Gastrocnemius medialis (tissue), 4 donors: ENCODE results near the gene ADGRE1. TPM values are rescaled to one million over a fixed set of nuclear protein-coding genes. Genes with fewer than 3 reads are reported as not detected.

ENCODE experiments used
- ATAC-seq, 2 donors: fragments of 150-250 bp; one replicate each; pipeline ENCODE4 v1.9.1; 2016
- DNase-seq, 2 donors: peaks; one replicate each; pipeline ENCODE4 v3.0.0-alpha.2; 2019
- H3K27ac ChIP-seq, 4 donors: fragments of 200-600 bp; sonication (generic); 1 replicate in 1 of 4; 2 replicates in 3 of 4; pipeline ENCODE4 v1.5.1; 2016 to 2018; ENCODE audit warnings: mild to moderate bottlenecking in 2 of 4, moderate library complexity in 1 of 4
- H3K27me3 ChIP-seq, 3 donors: fragments of 200-600 bp; sonication (generic) in 2 of 3; 1 replicate in 1 of 3; 2 replicates in 2 of 3; pipeline versions ENCODE4 v1.5.1 to v1.6.0; 2016 to 2019; ENCODE audit warnings: mild to moderate bottlenecking in 1 of 3, moderate library complexity in 1 of 3
- H3K36me3 ChIP-seq, 2 donors: fragments of 200-600 bp; sonication (generic) in 1 of 2; one replicate each; pipeline ENCODE4 v1.5.1; 2017 to 2018
- H3K4me1 ChIP-seq, 2 donors: fragments of 200-600 bp; sonication (generic) in 1 of 2; one replicate each; pipeline ENCODE4 v1.5.1; 2016 to 2017; ENCODE audit warnings: mild to moderate bottlenecking in 2 of 2
- H3K4me3 ChIP-seq, 4 donors: fragments of 200-600 bp; sonication (generic) in 3 of 4; 1 replicate in 1 of 4; 2 replicates in 3 of 4; pipeline ENCODE4 v1.5.1; 2016 to 2019; ENCODE audit warnings: mild to moderate bottlenecking in 2 of 4
- H3K9me3 ChIP-seq, 3 donors: fragments of 200-600 bp; sonication (generic) in 2 of 3; 1 replicate in 1 of 3; 2 replicates in 2 of 3; pipeline ENCODE4 v1.5.1; 2016 to 2019
- POLR2A ChIP-seq, 2 donors: fragments of 450-650 bp; IDR thresholded peaks; one replicate each; pipeline ENCODE4 v1.6.1; 2017; ENCODE audit warnings: antibody characterized with exemption in 2 of 2, mild to moderate bottlenecking in 2 of 2, moderate library complexity in 2 of 2
- in situ Hi-C, 4 donors: fragments of 200-750 bp; cut with MboI; loops; one replicate each; pipeline versions ENCODE4 v1.15.0 to v1.8.0; 2017; ENCODE audit warnings: low sequenced_read_pairs in 4 of 4
- intact Hi-C: fragments of 100-400 bp; cut with DNase I; formaldehyde crosslinking; loops from one replicate; pipeline ENCODE4 v1.15.1; 2023; ENCODE audit warnings: low total_unique reads
- total RNA-seq, 4 donors: library from RNA; depleted of rRNA; stranded (reverse); fragments of >200 nt; gene quantifications; one replicate each; pipeline versions ENCODE4 v1.1.0 to v1.2.3, GENCODE V29; 2016
- TF ChIP-seq, protein P1 (sequence below), 5 experiments: fragments of 450-650 bp in 3 of 5; fragments of 200-600 bp in 2 of 5; sonication (generic) in 2 of 5; IDR thresholded peaks in 4 of 5; conservative IDR thresholded peaks in 1 of 5; 1 replicate in 4 of 5; 2 replicates in 1 of 5; pipeline ENCODE4 v1.5.1; 2016 to 2019; ENCODE audit warnings: antibody characterized with exemption in 5 of 5, mild to moderate bottlenecking in 3 of 5, moderate library complexity in 3 of 5

ADGRE1 gene
- total RNA-seq, 4 donors from 2014 or later = 0.13 to 0.33 TPM; not detected in 2

DNA sequence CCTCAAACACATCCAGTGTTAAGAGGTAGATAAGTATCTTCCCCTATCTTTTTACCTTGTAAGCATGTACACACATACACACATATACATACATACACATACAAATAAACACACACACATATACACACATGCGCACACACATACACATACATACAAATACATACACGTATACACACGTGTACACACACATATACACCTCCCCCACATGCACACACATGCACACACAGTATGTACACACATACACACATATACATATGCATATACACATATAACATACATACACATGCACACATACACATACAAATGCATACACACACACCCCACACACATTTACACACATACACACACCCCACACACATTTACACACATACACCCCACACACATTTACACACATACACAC is 24.1 kb downstream of the ADGRE1 start:
- no peaks in the 10 kb centered on the region for H3K27me3 ChIP-seq
- H3K27ac ChIP-seq = no peak overlapping the region
- DNase-seq = no peak
- no peaks in the 10 kb centered on the region for H3K4me1 ChIP-seq
- intact Hi-C loops = no loop called here
- no peak overlapping the region for H3K4me3 ChIP-seq
- H3K9me3 ChIP-seq = peaks cover 0 to 19% (median under 1%) of the 10 kb centered on the region in 3 donors
- no peak for ATAC-seq
- no peaks in the 10 kb centered on the region for H3K36me3 ChIP-seq
- in situ Hi-C loops = no loop called here
- TF ChIP-seq POLR2A (IDR thresholded peaks at IDR 0.05) = no peak
- TF ChIP-seq, protein P1, sequence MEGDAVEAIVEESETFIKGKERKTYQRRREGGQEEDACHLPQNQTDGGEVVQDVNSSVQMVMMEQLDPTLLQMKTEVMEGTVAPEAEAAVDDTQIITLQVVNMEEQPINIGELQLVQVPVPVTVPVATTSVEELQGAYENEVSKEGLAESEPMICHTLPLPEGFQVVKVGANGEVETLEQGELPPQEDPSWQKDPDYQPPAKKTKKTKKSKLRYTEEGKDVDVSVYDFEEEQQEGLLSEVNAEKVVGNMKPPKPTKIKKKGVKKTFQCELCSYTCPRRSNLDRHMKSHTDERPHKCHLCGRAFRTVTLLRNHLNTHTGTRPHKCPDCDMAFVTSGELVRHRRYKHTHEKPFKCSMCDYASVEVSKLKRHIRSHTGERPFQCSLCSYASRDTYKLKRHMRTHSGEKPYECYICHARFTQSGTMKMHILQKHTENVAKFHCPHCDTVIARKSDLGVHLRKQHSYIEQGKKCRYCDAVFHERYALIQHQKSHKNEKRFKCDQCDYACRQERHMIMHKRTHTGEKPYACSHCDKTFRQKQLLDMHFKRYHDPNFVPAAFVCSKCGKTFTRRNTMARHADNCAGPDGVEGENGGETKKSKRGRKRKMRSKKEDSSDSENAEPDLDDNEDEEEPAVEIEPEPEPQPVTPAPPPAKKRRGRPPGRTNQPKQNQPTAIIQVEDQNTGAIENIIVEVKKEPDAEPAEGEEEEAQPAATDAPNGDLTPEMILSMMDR (IDR thresholded peaks at IDR 0.05 in 4 of 5, conservative IDR thresholded peaks at IDR 0.05 in 1 of 5) = no peak

DNA sequence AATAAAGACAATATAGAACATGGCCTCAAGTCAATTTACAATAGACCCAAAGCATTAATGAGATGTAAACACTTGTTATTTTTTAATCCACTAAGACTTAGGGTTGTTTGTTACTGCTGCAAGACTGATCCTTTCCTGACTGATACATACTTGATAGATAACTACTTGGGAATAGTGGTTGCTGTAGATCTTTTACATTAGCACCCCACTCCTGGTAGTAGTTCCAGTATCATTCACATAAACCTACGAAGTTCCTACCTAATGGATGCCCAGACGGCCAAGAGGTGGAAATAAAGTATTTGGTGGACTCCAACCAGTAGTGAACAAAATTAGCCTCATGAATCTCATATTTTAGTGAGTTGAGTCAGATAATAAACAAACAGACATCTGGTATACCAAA is 26.9 kb downstream of the ADGRE1 start:
- Histone ChIP-seq H3K27me3 (no peaks in the 10 kb centered on the region), H3K36me3 (no peaks in the 10 kb centered on the region), H3K27ac (no peak overlapping the region), H3K9me3 (peaks cover 0 to 9% (median 0%) of the 10 kb centered on the region in 3 donors), H3K4me1 (no peaks in the 10 kb centered on the region), H3K4me3 (no peak overlapping the region)
- in situ Hi-C loops (no loop called here), intact Hi-C loops (no loop called here)
- no peak for ATAC-seq
- no peak for DNase-seq
- TF ChIP-seq POLR2A (IDR thresholded peaks at IDR 0.05) = no peak
- TF ChIP-seq, protein P1 (IDR thresholded peaks at IDR 0.05 in 4 of 5, conservative IDR thresholded peaks at IDR 0.05 in 1 of 5) = no peak

GRCh38 chr19:6916952-6917351 is 29.6 kb downstream of the ADGRE1 start:
- Histone ChIP-seq H3K27me3 (no peaks in the 10 kb centered on the region), H3K4me1 (no peaks in the 10 kb centered on the region), H3K27ac (no peak overlapping the region), H3K36me3 (no peaks in the 10 kb centered on the region), H3K4me3 (no peak overlapping the region), H3K9me3 (peaks cover 0 to 9% (median 0%) of the 10 kb centered on the region in 3 donors)
- no peak for TF ChIP-seq POLR2A (IDR thresholded peaks at IDR 0.05)
- TF ChIP-seq, protein P1 (IDR thresholded peaks at IDR 0.05 in 4 of 5, conservative IDR thresholded peaks at IDR 0.05 in 1 of 5) = no peak
- in situ Hi-C loops (no loop called here), intact Hi-C loops (no loop called here)
- ATAC-seq (no peak), DNase-seq (no peak)

GRCh38 chr19:6925386-6925785 is 38.0 kb downstream of the ADGRE1 start:
- intact Hi-C loops (no loop called here), in situ Hi-C loops (no loop called here)
- ATAC-seq (no peak), DNase-seq (no peak)
- Histone ChIP-seq H3K9me3 (peaks cover 0 to 11% (median 0%) of the 10 kb centered on the region in 3 donors), H3K36me3 (no peaks in the 10 kb centered on the region), H3K4me1 (no peaks in the 10 kb centered on the region), H3K27ac (no peak overlapping the region), H3K4me3 (no peak overlapping the region), H3K27me3 (no peaks in the 10 kb centered on the region)
- TF ChIP-seq, protein P1 (IDR thresholded peaks at IDR 0.05 in 4 of 5, conservative IDR thresholded peaks at IDR 0.05 in 1 of 5) = no peak
- no peak for TF ChIP-seq POLR2A (IDR thresholded peaks at IDR 0.05)
